ENCODE measurements around the gene ATP11B.

- TF ChIP-seq CTCF (IDR thresholded peaks at IDR 0.05) (no peak), POLR2AphosphoS5 (IDR thresholded peaks at IDR 0.05) (no peak), POLR2A (IDR thresholded peaks at IDR 0.05) (no peak)
These were observed 177.6 kb downstream of the ATP11B start for GRCh38 chr3:182970811-182971418.
